ENCODE measurements around the gene ZNF627.
"Not testable (repeated sequence)": the region's sequence is repeated elsewhere in the genome, so short reads cannot be mapped to it uniquely, and the experiment has no call there.

The ZNF627 gene

GRCh38 chr19:11576227-11576626 is 21.1 kb upstream of the ZNF627 start:
- DNase-seq, result peak; percentile 69

GRCh38 chr19:11577451-11578257 is 19.6 kb upstream of the ZNF627 start, which contains the start of gene ACP5:
ACP5 (minus strand) TSS chr19:11577645; CDS start chr19:11577317, 328 bp downstream.
- peak; percentile 78 for DNase-seq

GRCh38 chr19:11578258-11579142 is 18.8 kb upstream of the ZNF627 start:
- peak; percentile 74 for DNase-seq

- DNase-seq, result peak; percentile 82
These were observed 17.2 kb upstream of the ZNF627 start for GRCh38 chr19:11580116-11580515.

- peak; percentile 97 for DNase-seq
These were observed 15.5 kb upstream of the ZNF627 start for GRCh38 chr19:11581740-11582139.

GRCh38 chr19:11586331-11586730 is 11.0 kb upstream of the ZNF627 start:
- DNase-seq, result no peak

GRCh38 chr19:11587302-11587974 is 9.8 kb upstream of the ZNF627 start:
- DNase-seq, result peak; percentile 71

- no peak for DNase-seq
These were observed 9.2 kb upstream of the ZNF627 start for GRCh38 chr19:11587975-11588631.

GRCh38 chr19:11594084-11594483 is 3.2 kb upstream of the ZNF627 start:
- no peak for DNase-seq

- DNase-seq, result no peak
These were observed 1.1 kb upstream of the ZNF627 start for GRCh38 chr19:11596156-11596555.

GRCh38 chr19:11598103-11598483 is 810 bp downstream of the ZNF627 start:
- DNase-seq, result no peak

- no peak for DNase-seq
These were observed 1.5 kb downstream of the ZNF627 start for GRCh38 chr19:11598746-11599145.

GRCh38 chr19:11599704-11600103 is 2.4 kb downstream of the ZNF627 start:
- DNase-seq, result not testable (repeated sequence)

GRCh38 chr19:11606484-11606883 is 9.2 kb downstream of the ZNF627 start:
- DNase-seq, result no peak

GRCh38 chr19:11611730-11612129 is 14.4 kb downstream of the ZNF627 start:
- no peak for DNase-seq

GRCh38 chr19:11612816-11613511 is 15.7 kb downstream of the ZNF627 start:
- no peak for DNase-seq

- DNase-seq, result no peak
These were observed 20.1 kb downstream of the ZNF627 start for GRCh38 chr19:11617180-11618062.

GRCh38 chr19:11620553-11620952 is 23.3 kb downstream of the ZNF627 start:
- no peak for DNase-seq

- not testable (repeated sequence) for DNase-seq
These were observed 25.1 kb downstream of the ZNF627 start for GRCh38 chr19:11622401-11622800.

GRCh38 chr19:11624069-11624463 is 26.8 kb downstream of the ZNF627 start:
- no peak for DNase-seq

GRCh38 chr19:11626252-11626651 is 29.0 kb downstream of the ZNF627 start:
- peak; percentile 70 for DNase-seq
